ENCODE results near the gene ERMAP.

The ERMAP gene

GRCh38 chr1:42876009-42876408 is 59.1 kb downstream of the ERMAP start:
- no peak overlapping the region for H3K4me3 ChIP-seq (ENCODE audit: low read depth, low read length)
- no peak for DNase-seq (ENCODE audit: low read depth)
- TF ChIP-seq MYC (IDR thresholded peaks at IDR 0.05; ENCODE audit: low read depth, low read length) (no peak), POLR2A (IDR thresholded peaks at IDR 0.05; ENCODE audit: extremely low read depth, insufficient read length) (no peak), CTCF (IDR thresholded peaks at IDR 0.05; ENCODE audit: low read depth, low read length) (no peak), MAX (IDR thresholded peaks at IDR 0.05; ENCODE audit: low read depth, low read length) (no peak)

GRCh38 chr1:42877380-42877779 is 60.5 kb downstream of the ERMAP start:
- no peak overlapping the region for H3K4me3 ChIP-seq (ENCODE audit: low read depth, low read length)
- no peak for DNase-seq (ENCODE audit: low read depth)
- no peak for TF ChIP-seq MAX (IDR thresholded peaks at IDR 0.05; ENCODE audit: low read depth, low read length)
- no peak for TF ChIP-seq MYC (IDR thresholded peaks at IDR 0.05; ENCODE audit: low read depth, low read length)
- no peak for TF ChIP-seq POLR2A (IDR thresholded peaks at IDR 0.05; ENCODE audit: extremely low read depth, insufficient read length)
- no peak for TF ChIP-seq CTCF (IDR thresholded peaks at IDR 0.05; ENCODE audit: low read depth, low read length)

GRCh38 chr1:42880384-42880783 is 63.5 kb downstream of the ERMAP start:
- H3K4me3 ChIP-seq (ENCODE audit: low read depth, low read length): no peak overlapping the region
- no peak for DNase-seq (ENCODE audit: low read depth)
- no peak for TF ChIP-seq POLR2A (IDR thresholded peaks at IDR 0.05; ENCODE audit: extremely low read depth, insufficient read length)
- no peak for TF ChIP-seq CTCF (IDR thresholded peaks at IDR 0.05; ENCODE audit: low read depth, low read length)
- TF ChIP-seq MYC (IDR thresholded peaks at IDR 0.05; ENCODE audit: low read depth, low read length): no peak
- TF ChIP-seq MAX (IDR thresholded peaks at IDR 0.05; ENCODE audit: low read depth, low read length): no peak

GRCh38 chr1:42886046-42886739 is 69.3 kb downstream of the ERMAP start:
- no peak for DNase-seq (ENCODE audit: low read depth)
- no peak for TF ChIP-seq MAX (IDR thresholded peaks at IDR 0.05; ENCODE audit: low read depth, low read length)
- TF ChIP-seq CTCF (IDR thresholded peaks at IDR 0.05; ENCODE audit: low read depth, low read length): no peak
- TF ChIP-seq POLR2A (IDR thresholded peaks at IDR 0.05; ENCODE audit: extremely low read depth, insufficient read length): no peak
- TF ChIP-seq MYC (IDR thresholded peaks at IDR 0.05; ENCODE audit: low read depth, low read length): no peak
- no peak overlapping the region for H3K4me3 ChIP-seq (ENCODE audit: low read depth, low read length)

- H3K4me3 ChIP-seq (ENCODE audit: low read depth, low read length): no peak overlapping the region
- TF ChIP-seq POLR2A (IDR thresholded peaks at IDR 0.05; ENCODE audit: extremely low read depth, insufficient read length) (no peak), MAX (IDR thresholded peaks at IDR 0.05; ENCODE audit: low read depth, low read length) (no peak), MYC (IDR thresholded peaks at IDR 0.05; ENCODE audit: low read depth, low read length) (no peak), CTCF (IDR thresholded peaks at IDR 0.05; ENCODE audit: low read depth, low read length) (no peak)
- DNase-seq (ENCODE audit: low read depth): no peak
Measured at GRCh38 chr1:42886800-42887199, 69.9 kb downstream of the ERMAP start.

Data from NB4 (cell line).